Measurements from ENCODE around the gene MOXD1.

DNA sequence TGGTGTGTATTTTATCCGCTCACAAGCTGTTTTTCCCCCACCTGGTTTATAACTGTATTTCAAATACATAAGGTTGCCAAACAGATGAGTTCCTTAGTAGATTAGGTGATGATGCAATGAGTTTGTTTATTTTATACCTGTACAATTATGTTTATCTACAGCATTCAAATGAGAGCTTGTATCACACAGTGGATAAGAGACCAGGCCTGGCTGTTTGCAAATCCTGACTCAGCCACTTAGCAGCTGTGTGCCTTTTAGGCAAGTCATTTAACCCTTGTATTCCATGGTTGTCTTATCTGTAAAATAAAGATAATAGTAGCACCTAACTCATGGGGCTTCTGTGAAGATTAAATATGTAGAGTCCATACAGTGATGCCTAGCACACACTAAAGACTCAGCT is 143.7 kb downstream of the MOXD1 start:
- TF ChIP-seq, protein P1, sequence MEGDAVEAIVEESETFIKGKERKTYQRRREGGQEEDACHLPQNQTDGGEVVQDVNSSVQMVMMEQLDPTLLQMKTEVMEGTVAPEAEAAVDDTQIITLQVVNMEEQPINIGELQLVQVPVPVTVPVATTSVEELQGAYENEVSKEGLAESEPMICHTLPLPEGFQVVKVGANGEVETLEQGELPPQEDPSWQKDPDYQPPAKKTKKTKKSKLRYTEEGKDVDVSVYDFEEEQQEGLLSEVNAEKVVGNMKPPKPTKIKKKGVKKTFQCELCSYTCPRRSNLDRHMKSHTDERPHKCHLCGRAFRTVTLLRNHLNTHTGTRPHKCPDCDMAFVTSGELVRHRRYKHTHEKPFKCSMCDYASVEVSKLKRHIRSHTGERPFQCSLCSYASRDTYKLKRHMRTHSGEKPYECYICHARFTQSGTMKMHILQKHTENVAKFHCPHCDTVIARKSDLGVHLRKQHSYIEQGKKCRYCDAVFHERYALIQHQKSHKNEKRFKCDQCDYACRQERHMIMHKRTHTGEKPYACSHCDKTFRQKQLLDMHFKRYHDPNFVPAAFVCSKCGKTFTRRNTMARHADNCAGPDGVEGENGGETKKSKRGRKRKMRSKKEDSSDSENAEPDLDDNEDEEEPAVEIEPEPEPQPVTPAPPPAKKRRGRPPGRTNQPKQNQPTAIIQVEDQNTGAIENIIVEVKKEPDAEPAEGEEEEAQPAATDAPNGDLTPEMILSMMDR (IDR thresholded peaks at IDR 0.05) = no peak
- TF ChIP-seq POLR2A (IDR thresholded peaks at IDR 0.05) = no peak
